Tongue (tissue), 3 donors: ENCODE measurements around the gene FLOT2. TPM values are rescaled to one million over a fixed set of nuclear protein-coding genes. Genes with fewer than 3 reads are reported as not detected.
A peak's percentile ranks its signal among the peaks of the same experiment; 100 is the strongest.
"Not testable (repeated sequence)": the region's sequence is repeated elsewhere in the genome, so short reads cannot be mapped to it uniquely, and the experiment has no call there.

Source experiments
- DNase-seq: peaks from one replicate; pipeline ENCODE4 v3.0.0-alpha.2; 2015
- small RNA-seq: library from RNA; depleted of rRNA; stranded (forward); fragments of <200 nt; gene quantifications from one replicate; pipeline ENCODE3, GENCODE V24; 2014; ENCODE audit warnings: low replicate concordance
- total RNA-seq: library from RNA; depleted of rRNA; stranded (reverse); fragments of >200 nt; gene quantifications from one replicate; pipeline ENCODE4 v1.2.3, GENCODE V29; 2014

The FLOT2 gene
- total RNA-seq, 1 donor from 2014 or later: 51.2 TPM

DNA sequence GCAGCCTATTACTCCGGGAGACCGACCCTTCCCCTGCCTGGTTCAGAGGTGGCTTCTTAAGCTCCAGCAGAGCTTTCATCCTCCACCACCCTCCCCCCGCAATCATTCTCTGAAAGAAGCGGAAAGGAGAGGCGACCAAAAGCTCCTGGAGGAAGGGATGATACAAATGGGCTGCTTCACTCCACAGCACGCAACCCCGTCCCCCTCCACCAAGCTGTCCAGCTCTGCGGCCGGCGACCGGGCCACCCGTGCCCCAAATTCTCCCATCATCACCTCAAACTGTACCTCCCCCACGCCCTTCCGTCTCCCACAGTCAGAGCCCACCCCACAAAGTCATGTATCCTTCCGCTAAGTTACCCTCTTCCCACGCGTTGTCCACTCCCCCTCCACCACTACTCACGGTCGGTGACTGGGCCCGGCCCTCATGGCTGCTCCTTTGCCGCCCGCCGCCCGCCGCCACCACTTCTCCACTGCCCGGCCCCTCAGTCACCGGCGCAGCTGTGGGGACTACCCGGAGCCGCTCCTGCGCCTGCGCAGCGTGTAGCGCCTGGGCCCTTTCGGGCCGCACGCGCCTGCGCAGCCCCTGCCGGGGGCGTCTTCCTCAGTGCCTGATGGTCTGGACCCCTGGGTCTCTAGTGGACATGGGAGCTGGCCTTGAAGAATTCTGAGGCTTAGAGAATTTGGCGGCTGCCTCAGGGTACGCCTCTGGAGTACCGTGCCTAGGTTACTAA lies 55.1 kb downstream of the FLOT2 start, which contains the start of gene FAM222B:
Gene FAM222B (minus strand): TSS at position 509 of the 731 bp plus-strand sequence. CDS start 76,123 bp downstream, outside the sequence.
- DNase-seq: peak; percentile 95

DNA sequence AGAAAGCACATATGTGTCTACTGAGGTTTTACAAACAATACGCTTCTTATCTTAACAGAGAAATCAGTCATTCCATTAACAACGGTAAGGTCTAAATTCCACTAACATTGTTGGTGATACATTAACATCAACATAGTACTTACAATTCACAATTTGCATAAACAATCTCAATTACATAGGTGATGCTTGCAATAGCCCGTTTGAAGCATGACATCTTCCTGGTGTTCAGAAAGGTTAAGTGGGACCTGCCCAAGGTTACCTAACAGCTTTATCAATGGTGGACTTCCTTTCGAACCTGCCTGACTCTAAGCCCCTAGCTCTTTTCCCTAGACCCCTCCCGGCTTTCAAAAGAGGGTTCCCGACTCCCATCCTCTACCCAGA lies 55.6 kb downstream of the FLOT2 start:
- no peak for DNase-seq

DNA sequence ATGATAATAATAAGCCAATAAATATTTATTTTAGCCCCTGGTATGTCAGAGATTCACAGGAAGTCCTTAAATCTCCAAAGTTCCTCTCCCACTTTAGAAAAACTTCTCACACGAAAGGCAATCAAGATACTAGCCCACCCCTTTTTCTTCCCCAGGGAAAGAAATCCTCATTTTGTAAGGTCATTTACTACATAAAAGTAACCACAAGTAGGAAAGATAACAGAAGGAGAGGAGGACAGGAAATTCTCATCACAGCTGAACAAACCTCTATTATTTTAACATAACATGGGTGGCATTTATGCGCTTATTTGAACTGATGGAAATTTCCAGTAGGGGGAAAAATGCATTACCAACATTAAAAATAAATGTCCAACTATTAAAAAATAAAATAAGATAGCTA lies 58.3 kb downstream of the FLOT2 start:
- no peak for DNase-seq

DNA sequence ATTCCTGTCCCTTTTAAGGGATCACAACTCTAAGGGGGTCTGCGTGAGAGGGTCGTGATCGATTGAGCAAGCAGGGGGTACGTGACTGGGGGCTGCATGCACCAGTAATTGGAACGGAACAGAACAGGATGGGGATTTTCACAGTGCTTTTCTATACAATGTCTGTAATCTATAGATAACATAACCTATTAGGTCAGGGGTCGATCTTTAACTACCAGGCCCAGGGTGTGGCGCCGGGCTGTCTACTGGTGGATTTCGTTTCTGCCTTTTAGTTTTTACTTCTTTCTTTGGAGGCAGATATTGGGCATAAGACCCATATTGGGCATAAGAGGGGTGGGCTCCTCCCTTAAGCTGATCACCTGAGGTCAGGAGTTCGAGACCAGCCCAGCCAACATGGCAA lies 61.0 kb downstream of the FLOT2 start:
- not testable (repeated sequence) for DNase-seq

DNA sequence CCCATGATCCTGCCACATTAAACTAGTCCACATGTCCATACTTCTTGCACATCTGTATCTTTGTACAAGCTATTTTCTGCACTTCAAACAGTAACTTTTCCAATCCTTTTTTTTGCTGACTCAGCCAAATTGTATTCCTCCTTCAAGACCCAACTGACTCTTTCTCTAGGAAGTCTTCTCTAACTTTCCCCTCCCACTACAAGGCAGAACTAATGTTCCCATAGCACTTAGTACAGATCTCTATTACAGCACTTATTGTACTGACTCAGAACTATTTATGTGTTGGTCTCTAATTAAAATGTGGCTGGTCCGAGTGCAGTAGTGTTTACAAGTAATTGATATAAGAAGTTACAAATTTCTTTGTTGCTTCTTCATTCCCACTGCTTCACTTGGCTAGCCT lies 63.1 kb downstream of the FLOT2 start:
- DNase-seq: no peak

Small RNAs within 50 kb of the gene (small RNA-seq; reads per million reads assigned to genes)
- not detected for gene RF00019

Other genes starting within 250 kb of the FLOT2 start
- gene SDF2, start 235.8 kb downstream of the FLOT2 start, total RNA-seq: 41.4 TPM
- 51.7 TPM for gene SUPT6H, start 235.5 kb downstream of the FLOT2 start, total RNA-seq
- 0.21 TPM for gene PROCA1, start 185.8 kb downstream of the FLOT2 start, total RNA-seq
- gene RAB34, start 179.9 kb downstream of the FLOT2 start, total RNA-seq: 78.9 TPM
- gene RPL23A, start 177.7 kb downstream of the FLOT2 start, total RNA-seq: 554 TPM
- not detected for gene TLCD1, start 171.5 kb downstream of the FLOT2 start, total RNA-seq
- gene NEK8, start 168.9 kb downstream of the FLOT2 start, total RNA-seq: 4.1 TPM
- 18.6 TPM for gene TRAF4, start 153.7 kb downstream of the FLOT2 start, total RNA-seq
- gene FAM222B, start 54.9 kb downstream of the FLOT2 start, total RNA-seq: 3.2 TPM
- 30.4 TPM for gene ERAL1, start 42.7 kb downstream of the FLOT2 start, total RNA-seq
- gene DHRS13, start 5.3 kb upstream of the FLOT2 start, total RNA-seq: 18.2 TPM
- gene PHF12, start 53.8 kb upstream of the FLOT2 start, total RNA-seq: 23.2 TPM
- gene SEZ6, start 108.3 kb upstream of the FLOT2 start, total RNA-seq: not detected
- gene PIPOX, start 145.4 kb upstream of the FLOT2 start, total RNA-seq: 1.2 TPM